Neural progenitor cell (in vitro differentiated cells): Measurements from ENCODE around the gene DRGX. TPM values are rescaled to one million over a fixed set of nuclear protein-coding genes. Genes with fewer than 3 reads are reported as not detected.

Experiments
- DNase-seq: peaks from one replicate; pipeline ENCODE4 v3.0.0-alpha.2; 2016; ENCODE audit warnings: low spot score
- H2AFZ ChIP-seq: fragments of 200-600 bp; sonication (generic); replicated peaks from 2 replicates; pipeline ENCODE4 v1.6.1; 2016; ENCODE audit warnings: antibody characterized with exemption
- H3F3A ChIP-seq: fragments of 200-600 bp; sonication (generic); 2 replicates; pipeline ENCODE4 v1.6.1; 2016; ENCODE audit warnings: antibody characterized with exemption, low read depth
- H3K27ac ChIP-seq: fragments of 200-600 bp; sonication (generic); 2 replicates; pipeline ENCODE4 v1.5.1; 2016; ENCODE audit warnings: mild to moderate bottlenecking
- H3K27me3 ChIP-seq: fragments of 200-600 bp; sonication (generic); 2 replicates; pipeline ENCODE4 v1.6.1; 2016; ENCODE audit warnings: mild to moderate bottlenecking, moderate library complexity
- H3K36me3 ChIP-seq: fragments of 200-600 bp; sonication (generic); 2 replicates; pipeline ENCODE4 v1.5.1; 2016
- H3K4me1 ChIP-seq: fragments of 200-600 bp; sonication (generic); 2 replicates; pipeline ENCODE4 v1.6.1; 2016; ENCODE audit warnings: mixed run types
- H3K4me2 ChIP-seq: fragments of 200-600 bp; sonication (generic); 2 replicates; pipeline ENCODE4 v1.6.1; 2016
- H3K4me3 ChIP-seq: fragments of 200-600 bp; sonication (generic); 2 replicates; pipeline ENCODE4 v1.5.1; 2016
- H3K79me2 ChIP-seq: fragments of 200-600 bp; sonication (generic); 2 replicates; pipeline ENCODE4 v1.6.1; 2016; ENCODE audit warnings: low read depth
- H3K9ac ChIP-seq: fragments of 200-600 bp; sonication (generic); 2 replicates; pipeline ENCODE4 v1.6.1; 2016
- H3K9me3 ChIP-seq: fragments of 200-600 bp; sonication (generic); 2 replicates; pipeline ENCODE4 v1.5.1; 2016; ENCODE audit warnings: low read depth
- H4K20me1 ChIP-seq: fragments of 200-600 bp; sonication (generic); 2 replicates; pipeline ENCODE4 v1.6.1; 2016; ENCODE audit warnings: low read depth
- H3K27ac Mint-ChIP-seq: 3 replicates; pipeline ENCODE4 v1.8.0; 2021; ENCODE audit warnings: mixed read lengths
- H3K27me3 Mint-ChIP-seq: 2 replicates; pipeline ENCODE4 v1.8.0; 2022; ENCODE audit warnings: low read depth, mild to moderate bottlenecking, inconsistent platforms, moderate library complexity, mixed read lengths; ENCODE audit not compliant: insufficient read depth
- H3K36me3 Mint-ChIP-seq: 3 replicates; pipeline ENCODE4 v1.8.0; 2021; ENCODE audit warnings: mixed read lengths
- H3K4me1 Mint-ChIP-seq: 3 replicates; pipeline ENCODE4 v1.8.0; 2021; ENCODE audit warnings: mixed read lengths
- H3K4me3 Mint-ChIP-seq: 3 replicates; pipeline ENCODE4 v1.8.0; 2021; ENCODE audit warnings: mild to moderate bottlenecking, moderate library complexity, mixed read lengths
- H3K9me3 Mint-ChIP-seq: 3 replicates; pipeline ENCODE4 v1.8.0; 2020; ENCODE audit warnings: mixed read lengths
- CTCF ChIP-seq: fragments of 200-600 bp; sonication (generic); IDR thresholded peaks from 2 replicates; pipeline ENCODE4 v1.5.1; 2017; ENCODE audit warnings: antibody characterized with exemption, mild to moderate bottlenecking
- EZH2 ChIP-seq: fragments of 200-600 bp; sonication (generic); IDR thresholded peaks from 2 replicates; pipeline ENCODE4 v1.6.1; 2017; ENCODE audit warnings: antibody characterized with exemption, mild to moderate bottlenecking, moderate library complexity
- EZH2phosphoT487 ChIP-seq: fragments of 200-600 bp; sonication (generic); IDR thresholded peaks from 2 replicates; pipeline ENCODE4 v1.6.1; 2017; ENCODE audit warnings: antibody characterized with exemption
- total RNA-seq: library from RNA; depleted of rRNA; stranded (reverse); fragments of >200 nt; gene quantifications from 2 replicates; pipeline ENCODE4 v1.2.3, GENCODE V29; 2015; ENCODE audit warnings: low replicate concordance

DRGX gene
- total RNA-seq, 1 donor from 2014 or later: not detected

DNA sequence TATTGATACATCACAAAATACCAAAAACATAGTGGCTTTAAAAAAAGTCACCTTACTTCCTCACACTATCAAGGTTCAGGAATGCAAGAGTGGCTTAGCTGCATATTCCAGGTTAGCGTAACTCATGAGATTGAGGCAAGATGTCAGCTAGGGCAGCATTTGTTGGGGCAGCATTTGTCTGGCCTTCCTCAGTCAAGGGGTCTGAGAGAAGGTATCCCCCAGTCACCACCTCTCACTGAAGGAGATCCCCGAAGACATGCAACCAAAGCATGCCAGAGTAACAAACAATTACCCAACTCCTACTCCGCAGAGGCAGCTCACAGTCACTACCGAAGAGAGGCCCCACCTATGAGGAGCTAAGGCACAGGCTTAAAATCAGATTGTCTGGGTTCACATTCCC is 48.5 kb downstream of the DRGX start:
- Histone ChIP-seq H3K27ac (no peak overlapping the region), H3K9ac (no peak overlapping the region), H3F3A (no peaks in the 10 kb centered on the region), H3K27me3 (no peaks in the 10 kb centered on the region), H3K4me3 (no peak overlapping the region), H3K4me1 (no peaks in the 10 kb centered on the region), H3K9me3 (no peaks in the 10 kb centered on the region), H3K79me2 (no peaks in the 10 kb centered on the region), H3K4me2 (no peak overlapping the region), H3K36me3 (no peaks in the 10 kb centered on the region), H2AFZ (no peak overlapping the region), H4K20me1 (no peaks in the 10 kb centered on the region)
- TF ChIP-seq EZH2phosphoT487: no peak
- no peak for TF ChIP-seq CTCF
- no peak for TF ChIP-seq EZH2
- Mint-ChIP-seq H3K36me3 (no peaks in the 10 kb centered on the region), H3K27me3 (peaks cover 7% of the 10 kb centered on the region), H3K27ac (no peak overlapping the region), H3K4me3 (no peak overlapping the region), H3K9me3 (no peaks in the 10 kb centered on the region), H3K4me1 (no peaks in the 10 kb centered on the region)
- DNase-seq: no peak

- Histone ChIP-seq H3K4me1 (no peaks in the 10 kb centered on the region), H3K9me3 (no peaks in the 10 kb centered on the region), H3K4me2 (no peak overlapping the region), H2AFZ (no peak overlapping the region), H3K27ac (no peak overlapping the region), H3K79me2 (no peaks in the 10 kb centered on the region), H3K36me3 (no peaks in the 10 kb centered on the region), H3K4me3 (no peak overlapping the region), H4K20me1 (no peaks in the 10 kb centered on the region), H3K27me3 (no peaks in the 10 kb centered on the region), H3K9ac (no peak overlapping the region), H3F3A (no peaks in the 10 kb centered on the region)
- no peak for DNase-seq
- no peak overlapping the region for H3K27ac Mint-ChIP-seq
- no peak overlapping the region for H3K4me3 Mint-ChIP-seq
- H3K36me3 Mint-ChIP-seq: no peaks in the 10 kb centered on the region
- no peaks in the 10 kb centered on the region for H3K9me3 Mint-ChIP-seq
- no peaks in the 10 kb centered on the region for H3K4me1 Mint-ChIP-seq
- H3K27me3 Mint-ChIP-seq: peaks cover 7% of the 10 kb centered on the region
- no peak for TF ChIP-seq EZH2phosphoT487
- TF ChIP-seq EZH2: no peak
- TF ChIP-seq CTCF: no peak
These were observed 51.0 kb downstream of the DRGX start for GRCh38 chr10:49344840-49345239.

- no peak for TF ChIP-seq CTCF
- no peak for TF ChIP-seq EZH2
- TF ChIP-seq EZH2phosphoT487: no peak
- Histone ChIP-seq H3K9me3 (no peaks in the 10 kb centered on the region), H3K4me2 (no peak overlapping the region), H3K4me3 (no peak overlapping the region), H3K36me3 (no peaks in the 10 kb centered on the region), H3K4me1 (no peaks in the 10 kb centered on the region), H4K20me1 (no peaks in the 10 kb centered on the region), H3K27me3 (no peaks in the 10 kb centered on the region), H2AFZ (no peak overlapping the region), H3K9ac (no peak overlapping the region), H3F3A (no peaks in the 10 kb centered on the region), H3K27ac (no peak overlapping the region), H3K79me2 (no peaks in the 10 kb centered on the region)
- Mint-ChIP-seq H3K27me3 (peaks cover 5% of the 10 kb centered on the region), H3K4me1 (no peaks in the 10 kb centered on the region), H3K27ac (no peak overlapping the region), H3K4me3 (no peak overlapping the region), H3K9me3 (peaks cover under 1% of the 10 kb centered on the region), H3K36me3 (no peaks in the 10 kb centered on the region)
- DNase-seq: no peak
These were observed 57.3 kb downstream of the DRGX start for GRCh38 chr10:49338604-49339003.
